GM19240 (cell line): Measurements from ENCODE around the gene NME4.
A peak's percentile ranks its signal among the peaks of the same experiment; 100 is the strongest.
"Not testable (repeated sequence)": the region's sequence is repeated elsewhere in the genome, so short reads cannot be mapped to it uniquely, and the experiment has no call there.

Source experiments
- DNase-seq: peaks from one replicate; pipeline ENCODE4 v3.0.0; 2011; ENCODE audit warnings: low spot score; ENCODE audit not compliant: insufficient read length

NME4 gene

GRCh38 chr16:375927-376816 lies 20.8 kb upstream of the NME4 start:
- no peak for DNase-seq

GRCh38 chr16:376817-377418 lies 20.1 kb upstream of the NME4 start:
- no peak for DNase-seq

GRCh38 chr16:377419-377951 lies 19.5 kb upstream of the NME4 start:
- DNase-seq, result no peak

GRCh38 chr16:378113-378820 lies 18.7 kb upstream of the NME4 start:
- DNase-seq, result not testable (repeated sequence)

- DNase-seq, result no peak
Observed at GRCh38 chr16:378821-379182, 18.2 kb upstream of the NME4 start.

GRCh38 chr16:379183-379960 lies 17.6 kb upstream of the NME4 start:
- DNase-seq, result no peak

- DNase-seq, result no peak
Observed at GRCh38 chr16:379961-380761, 16.8 kb upstream of the NME4 start.

GRCh38 chr16:380762-381011 lies 16.3 kb upstream of the NME4 start:
- no peak for DNase-seq

GRCh38 chr16:381012-381788 lies 15.8 kb upstream of the NME4 start:
- DNase-seq, result no peak

GRCh38 chr16:381789-382717 lies 14.9 kb upstream of the NME4 start, which contains the start of gene PGAP6:
Gene PGAP6 (minus strand): TSS chr16:381978. CDS start chr16:381821, 157 bp downstream.
- DNase-seq, result peak; percentile 79

- DNase-seq, result no peak
Observed at GRCh38 chr16:383326-384051, 13.5 kb upstream of the NME4 start.

- DNase-seq, result no peak
Observed at GRCh38 chr16:386641-387156, 10.3 kb upstream of the NME4 start.

- DNase-seq, result not testable (repeated sequence)
Observed at GRCh38 chr16:387761-388666, 9.0 kb upstream of the NME4 start.

- DNase-seq, result no peak
Observed at GRCh38 chr16:389352-389751, 7.6 kb upstream of the NME4 start.

GRCh38 chr16:391885-392335 lies 5.1 kb upstream of the NME4 start:
- peak; percentile 55 for DNase-seq

GRCh38 chr16:392450-393030 lies 4.5 kb upstream of the NME4 start:
- no peak for DNase-seq
